Natural killer cell (primary cell): Measurements from ENCODE around the gene EFNA3. TPM values are rescaled to one million over a fixed set of nuclear protein-coding genes. Genes with fewer than 3 reads are reported as not detected.

Experiments
- ATAC-seq, 3 donors: fragments of 150-1000 bp in 2 of 3; fragments of 200-7000 bp in 1 of 3; cut with Tn5 transposase; 1 replicate in 1 of 3; 2 replicates in 2 of 3; pipeline ENCODE4 v1.10.0; 2021; ENCODE audit warnings: mild to moderate bottlenecking in 2 of 3, moderate library complexity in 2 of 3
- DNase-seq, 2 donors: peaks; one replicate each; pipeline versions ENCODE4 v3.0.0 to v3.0.0-alpha.2; 2013 to 2021; ENCODE audit warnings: mixed read lengths in 1 of 2
- H3K27ac ChIP-seq: one replicate; pipeline ENCODE4 v1.5.1; 2013; ENCODE audit warnings: mild to moderate bottlenecking, low read length
- H3K27me3 ChIP-seq: one replicate; pipeline ENCODE4 v1.6.1; 2013; ENCODE audit warnings: low read length; ENCODE audit not compliant: control insufficient read depth, insufficient read depth
- H3K36me3 ChIP-seq: one replicate; pipeline ENCODE4 v1.6.1; 2013; ENCODE audit warnings: low read length; ENCODE audit not compliant: control insufficient read depth, insufficient read depth
- H3K4me1 ChIP-seq: one replicate; pipeline ENCODE4 v1.6.1; 2013; ENCODE audit warnings: low read length; ENCODE audit not compliant: control insufficient read depth, insufficient read depth
- H3K4me3 ChIP-seq: one replicate; pipeline ENCODE4 v1.5.1; 2013; ENCODE audit warnings: low read length
- H3K9me3 ChIP-seq: one replicate; pipeline ENCODE4 v1.6.1; 2013; ENCODE audit warnings: low read length; ENCODE audit not compliant: control insufficient read depth, insufficient read depth
- H3K27ac Mint-ChIP-seq, 2 donors: one replicate each; pipeline ENCODE4 v1.8.0; 2022; ENCODE audit warnings: mild to moderate bottlenecking in 2 of 2, mixed read lengths in 2 of 2, moderate library complexity in 1 of 2
- H3K27me3 Mint-ChIP-seq, 2 donors: one replicate each; pipeline ENCODE4 v1.8.0; 2022; ENCODE audit warnings: low read depth in 2 of 2, mixed read lengths in 2 of 2
- H3K36me3 Mint-ChIP-seq: one replicate; pipeline ENCODE4 v1.8.0; 2022; ENCODE audit warnings: mixed read lengths
- H3K4me1 Mint-ChIP-seq, 2 donors: one replicate each; pipeline ENCODE4 v1.8.0; 2022; ENCODE audit warnings: mixed read lengths in 2 of 2
- H3K4me3 Mint-ChIP-seq: one replicate; pipeline ENCODE4 v1.8.0; 2022; ENCODE audit warnings: mild to moderate bottlenecking, moderate library complexity, mixed read lengths
- H3K9me3 Mint-ChIP-seq, 2 donors: one replicate each; pipeline ENCODE4 v1.8.0; 2022; ENCODE audit warnings: mixed read lengths in 2 of 2
- WGBS: methylation state at CpG from one replicate; pipeline ENCODE4 v1.1.7; 2013; ENCODE audit warnings: missing lambda C conversion rate; ENCODE audit not compliant: insufficient coverage; 5-methylcytosine and 5-hydroxymethylcytosine counted together
- intact Hi-C: fragments of 100-400 bp; cut with micrococcal nuclease; formaldehyde crosslinking; loops from one replicate; pipeline ENCODE4 v1.14.2; 2022
- total RNA-seq, 4 donors: library from RNA; stranded (reverse); fragments of 120-200 nt in 1 of 4; gene quantifications; one replicate each; pipeline versions ENCODE4 v1.2.3 to v1.2.4, GENCODE V29; 2013 to 2022
- TF ChIP-seq, protein P1 (sequence below): fragments of 200-600 bp; IDR thresholded peaks from one replicate; pipeline ENCODE4 v1.8.0; 2022; ENCODE audit warnings: antibody characterized with exemption

The EFNA3 gene
- total RNA-seq, 3 donors from 2014 or later (not counting 1 experiment from before 2014, with no cell fraction given) = 0.52 to 1.1 (median 0.68) TPM

DNA sequence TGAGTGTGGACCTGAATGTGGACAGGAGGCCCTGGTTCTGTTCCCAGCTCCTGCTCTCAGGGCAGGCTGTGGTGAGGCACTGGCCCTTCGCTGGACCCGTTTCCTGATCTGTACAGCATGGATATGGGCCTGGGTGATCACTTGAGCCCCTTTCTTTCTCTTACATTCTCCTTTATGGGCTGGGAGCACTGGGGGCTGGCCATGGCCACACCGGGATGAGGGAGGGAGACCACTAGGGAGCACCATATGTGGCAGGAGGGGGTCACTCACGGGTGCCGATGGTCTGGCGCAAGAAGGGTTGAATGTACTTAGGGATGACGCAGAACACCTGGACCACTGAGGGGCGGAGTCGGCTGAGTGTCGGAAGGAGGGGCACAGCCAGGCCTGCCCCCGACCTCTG is 47.7 kb upstream of the EFNA3 start:
- DNase-seq (no peak), ATAC-seq (no peak)
- no peaks in the 10 kb centered on the region for H3K27me3 Mint-ChIP-seq
- H3K4me3 Mint-ChIP-seq = no peak overlapping the region
- no peaks in the 10 kb centered on the region for H3K27me3 ChIP-seq
- H3K36me3 Mint-ChIP-seq = no peaks in the 10 kb centered on the region
- H3K4me1 ChIP-seq = no peaks in the 10 kb centered on the region
- H3K36me3 ChIP-seq = no peaks in the 10 kb centered on the region
- no peaks in the 10 kb centered on the region for H3K4me1 Mint-ChIP-seq
- no peaks in the 10 kb centered on the region for H3K9me3 ChIP-seq
- TF ChIP-seq, protein P1, sequence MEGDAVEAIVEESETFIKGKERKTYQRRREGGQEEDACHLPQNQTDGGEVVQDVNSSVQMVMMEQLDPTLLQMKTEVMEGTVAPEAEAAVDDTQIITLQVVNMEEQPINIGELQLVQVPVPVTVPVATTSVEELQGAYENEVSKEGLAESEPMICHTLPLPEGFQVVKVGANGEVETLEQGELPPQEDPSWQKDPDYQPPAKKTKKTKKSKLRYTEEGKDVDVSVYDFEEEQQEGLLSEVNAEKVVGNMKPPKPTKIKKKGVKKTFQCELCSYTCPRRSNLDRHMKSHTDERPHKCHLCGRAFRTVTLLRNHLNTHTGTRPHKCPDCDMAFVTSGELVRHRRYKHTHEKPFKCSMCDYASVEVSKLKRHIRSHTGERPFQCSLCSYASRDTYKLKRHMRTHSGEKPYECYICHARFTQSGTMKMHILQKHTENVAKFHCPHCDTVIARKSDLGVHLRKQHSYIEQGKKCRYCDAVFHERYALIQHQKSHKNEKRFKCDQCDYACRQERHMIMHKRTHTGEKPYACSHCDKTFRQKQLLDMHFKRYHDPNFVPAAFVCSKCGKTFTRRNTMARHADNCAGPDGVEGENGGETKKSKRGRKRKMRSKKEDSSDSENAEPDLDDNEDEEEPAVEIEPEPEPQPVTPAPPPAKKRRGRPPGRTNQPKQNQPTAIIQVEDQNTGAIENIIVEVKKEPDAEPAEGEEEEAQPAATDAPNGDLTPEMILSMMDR = no peak
- no peak overlapping the region for H3K27ac ChIP-seq
- intact Hi-C loops = no loop called here
- H3K9me3 Mint-ChIP-seq = no peaks in the 10 kb centered on the region
- H3K27ac Mint-ChIP-seq = no peak overlapping the region
- no peak overlapping the region for H3K4me3 ChIP-seq
- 89% methylated on average over 11 of the region's 11 CpGs for WGBS

DNA sequence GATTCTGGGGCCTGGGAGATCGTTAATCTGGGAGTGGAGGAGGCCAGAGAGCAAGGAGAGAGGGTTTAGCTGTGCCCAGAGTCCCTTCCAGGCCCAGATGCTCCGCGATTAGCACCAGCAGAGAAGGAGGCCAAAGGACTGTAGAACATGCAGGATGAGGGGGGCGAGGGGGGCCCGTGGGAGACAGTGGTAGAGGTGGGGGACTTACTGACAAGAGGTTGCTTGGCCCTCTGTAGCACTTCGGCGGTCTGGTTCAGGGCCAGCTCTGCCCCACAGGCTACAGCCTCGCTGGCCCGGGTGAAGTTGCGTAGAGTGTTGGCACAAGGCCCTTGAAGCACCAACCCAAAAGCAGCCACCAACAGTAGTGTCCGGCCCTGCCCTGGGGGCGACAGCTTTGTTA is 45.8 kb upstream of the EFNA3 start:
- Histone ChIP-seq H3K36me3 (no peaks in the 10 kb centered on the region), H3K27me3 (no peaks in the 10 kb centered on the region), H3K4me3 (no peak overlapping the region), H3K27ac (no peak overlapping the region), H3K9me3 (no peaks in the 10 kb centered on the region), H3K4me1 (no peaks in the 10 kb centered on the region)
- intact Hi-C loops = no loop called here
- TF ChIP-seq, protein P1 = no peak
- Mint-ChIP-seq H3K4me3 (no peak overlapping the region), H3K4me1 (no peaks in the 10 kb centered on the region), H3K9me3 (no peaks in the 10 kb centered on the region), H3K27ac (no peak overlapping the region), H3K27me3 (peaks cover 2% of the 10 kb centered on the region in 2 donors), H3K36me3 (no peaks in the 10 kb centered on the region)
- no peak for ATAC-seq
- WGBS = 93% methylated on average over 12 of the region's 12 CpGs
- no peak for DNase-seq

DNA sequence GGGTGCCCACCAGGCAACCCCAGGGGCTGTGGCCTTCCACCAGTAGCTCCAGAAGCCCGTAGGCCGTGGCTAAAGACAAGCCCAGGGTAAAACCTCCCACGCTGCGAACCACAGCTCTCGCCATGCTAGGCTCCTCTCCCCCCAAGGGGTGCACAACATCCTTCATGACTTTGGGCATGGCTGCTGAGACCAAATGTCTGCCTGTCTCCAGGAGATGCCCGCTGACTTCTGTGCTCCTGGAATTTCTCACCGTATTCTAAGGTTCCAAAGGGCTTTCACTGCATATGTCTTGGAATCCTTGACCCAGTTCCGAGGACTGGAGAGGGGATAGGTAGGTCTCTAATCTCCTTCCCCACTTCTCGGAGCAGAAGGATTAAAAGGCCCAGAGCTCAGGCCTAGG is 45.1 kb upstream of the EFNA3 start, which contains the start of the genes DCST1 and DCST2:
Gene DCST1 (plus strand): TSS at position 301 of the 400 bp plus-strand sequence. CDS start 213 bp downstream, outside the sequence.
Gene DCST2 (minus strand): TSS at position 258 of the 400 bp plus-strand sequence. CDS start 80 bp downstream, at position 178.
- Mint-ChIP-seq H3K27ac (no peak within 1 kb of the TSS), H3K27me3 (peaks cover 5 to 9% of the 10 kb centered on the region in 2 donors), H3K4me1 (no peaks in the 10 kb centered on the region), H3K36me3 (no peaks in the 10 kb centered on the region), H3K9me3 (no peaks in the 10 kb centered on the region), H3K4me3 (no peak within 1 kb of the TSS)
- Histone ChIP-seq H3K9me3 (no peaks in the 10 kb centered on the region), H3K36me3 (no peaks in the 10 kb centered on the region), H3K4me1 (no peaks in the 10 kb centered on the region), H3K27me3 (no peaks in the 10 kb centered on the region), H3K4me3 (no peak within 1 kb of the TSS), H3K27ac (no peak within 1 kb of the TSS)
- TF ChIP-seq, protein P1 = no peak
- ATAC-seq (no peak), DNase-seq (no peak)
- WGBS = 87% methylated on average over 7 of the region's 9 CpGs
- intact Hi-C loops = no loop called here
